ENCODE measurements around the gene WDR1.

The WDR1 gene

GRCh38 chr4:10105920-10106319, 10.7 kb downstream of the WDR1 start:
- Histone ChIP-seq H3K36me3 (replicated peaks) (peaks cover 83% of the 10 kb centered on the region), H3K4me3 (ENCODE audit: low read depth, low read length) (no peak overlapping the region), H3K27ac (peak overlapping the region; percentile 69), H3K27me3 (replicated peaks) (no peaks in the 10 kb centered on the region)
- in situ Hi-C loops (cut with HindIII; ENCODE audit: low pct_ligation_motif_present, low sequenced_read_pairs), result no loop called here
- DNase-seq, result no peak
- no peak for TF ChIP-seq CTCF (IDR thresholded peaks at IDR 0.05; ENCODE audit: low read depth, low read length, missing control alignments)

- no peak for DNase-seq
- Histone ChIP-seq H3K36me3 (replicated peaks) (peaks cover 83% of the 10 kb centered on the region), H3K4me3 (ENCODE audit: low read depth, low read length) (no peak overlapping the region), H3K27ac (peak overlapping the region; percentile 17), H3K27me3 (replicated peaks) (no peaks in the 10 kb centered on the region)
- no peak for TF ChIP-seq CTCF (IDR thresholded peaks at IDR 0.05; ENCODE audit: low read depth, low read length, missing control alignments)
- in situ Hi-C loops (cut with HindIII; ENCODE audit: low pct_ligation_motif_present, low sequenced_read_pairs), result no loop called here
Measured at GRCh38 chr4:10105421-10105820, 11.2 kb downstream of the WDR1 start.

- DNase-seq, result no peak
- no peak for TF ChIP-seq CTCF (IDR thresholded peaks at IDR 0.05; ENCODE audit: low read depth, low read length, missing control alignments)
- no peaks in the 10 kb centered on the region for H3K27me3 ChIP-seq (replicated peaks)
- H3K36me3 ChIP-seq (replicated peaks), result peaks cover 83% of the 10 kb centered on the region
- no peak overlapping the region for H3K27ac ChIP-seq
- in situ Hi-C loops (cut with HindIII; ENCODE audit: low pct_ligation_motif_present, low sequenced_read_pairs), result no loop called here
- H3K4me3 ChIP-seq (ENCODE audit: low read depth, low read length), result no peak overlapping the region
Measured at GRCh38 chr4:10104991-10105276, 11.7 kb downstream of the WDR1 start.

- DNase-seq, result no peak
- H3K4me3 ChIP-seq (ENCODE audit: low read depth, low read length), result no peak overlapping the region
- H3K27me3 ChIP-seq (replicated peaks), result no peaks in the 10 kb centered on the region
- H3K27ac ChIP-seq, result no peak overlapping the region
- peaks cover 83% of the 10 kb centered on the region for H3K36me3 ChIP-seq (replicated peaks)
- in situ Hi-C loops (cut with HindIII; ENCODE audit: low pct_ligation_motif_present, low sequenced_read_pairs), result no loop called here
- TF ChIP-seq CTCF (IDR thresholded peaks at IDR 0.05; ENCODE audit: low read depth, low read length, missing control alignments), result no peak
Measured at GRCh38 chr4:10104211-10104990, 12.2 kb downstream of the WDR1 start.

- Histone ChIP-seq H3K27ac (peak overlapping the region; percentile 31), H3K4me3 (ENCODE audit: low read depth, low read length) (no peak overlapping the region), H3K27me3 (replicated peaks) (no peaks in the 10 kb centered on the region), H3K36me3 (replicated peaks) (peaks cover 82% of the 10 kb centered on the region)
- no peak for TF ChIP-seq CTCF (IDR thresholded peaks at IDR 0.05; ENCODE audit: low read depth, low read length, missing control alignments)
- in situ Hi-C loops (cut with HindIII; ENCODE audit: low pct_ligation_motif_present, low sequenced_read_pairs), result no loop called here
- DNase-seq, result no peak
Measured at GRCh38 chr4:10102474-10103332, 13.9 kb downstream of the WDR1 start.
